Muscle layer of colon (tissue), 2 donors: ENCODE results near the gene SLC35F1.

Experiments used
- H3K27ac ChIP-seq: one replicate; pipeline ENCODE4 v1.7.0; 2013; ENCODE audit warnings: low read depth, mild to moderate bottlenecking, low read length, moderate library complexity
- H3K27me3 ChIP-seq, 2 donors: one replicate each; pipeline ENCODE4 v1.7.0; 2013; ENCODE audit warnings: low read length in 2 of 2, mild to moderate bottlenecking in 2 of 2; ENCODE audit not compliant: insufficient read depth in 2 of 2, control insufficient read depth in 1 of 2
- H3K36me3 ChIP-seq: one replicate; pipeline ENCODE4 v1.7.0; 2013; ENCODE audit warnings: mild to moderate bottlenecking, low read length; ENCODE audit not compliant: insufficient read depth
- H3K4me1 ChIP-seq: one replicate; pipeline ENCODE4 v1.7.0; 2013; ENCODE audit warnings: mild to moderate bottlenecking, low read length; ENCODE audit not compliant: insufficient read depth
- H3K4me3 ChIP-seq, 2 donors: one replicate each; pipeline ENCODE4 v1.7.0; 2013; ENCODE audit warnings: low read length in 2 of 2, low read depth in 1 of 2, mild to moderate bottlenecking in 1 of 2, moderate library complexity in 1 of 2
- H3K9ac ChIP-seq: one replicate; pipeline ENCODE4 v1.7.0; 2013; ENCODE audit warnings: low read length
- H3K9me3 ChIP-seq: one replicate; pipeline ENCODE4 v1.7.0; 2013; ENCODE audit warnings: mild to moderate bottlenecking, low read length
- donor health status: abdominal sarcoma.
- donor health status: Adenocarcinoma of cecum.

The SLC35F1 gene

DNA sequence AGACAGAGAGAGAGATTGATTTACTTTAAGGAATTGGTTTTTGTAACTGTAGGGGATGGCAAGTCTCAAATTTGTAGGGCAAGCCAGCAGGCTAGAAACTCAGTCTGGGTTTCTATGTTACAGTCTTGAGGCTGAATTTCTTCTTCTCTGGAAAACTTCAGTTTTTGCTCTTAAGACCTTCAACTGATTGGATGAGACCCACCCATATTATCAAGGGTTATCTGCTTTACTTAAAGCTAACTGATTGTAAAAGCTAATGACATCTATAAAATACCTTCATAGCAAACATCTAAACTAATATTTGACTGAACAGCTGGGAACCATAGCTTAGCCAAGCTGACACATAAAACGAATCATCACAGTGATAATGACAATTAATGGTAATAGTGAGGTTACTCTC is 22.4 kb downstream of the SLC35F1 start:
- no peaks in the 10 kb centered on the region for H3K9me3 ChIP-seq
- H3K36me3 ChIP-seq: no peaks in the 10 kb centered on the region
- H3K4me3 ChIP-seq: no peak overlapping the region
- H3K4me1 ChIP-seq: no peaks in the 10 kb centered on the region
- no peaks in the 10 kb centered on the region for H3K27me3 ChIP-seq
- no peak overlapping the region for H3K9ac ChIP-seq
- no peak overlapping the region for H3K27ac ChIP-seq

GRCh38 chr6:117930645-117931044 is 23.6 kb downstream of the SLC35F1 start:
- Histone ChIP-seq H3K9ac (no peak overlapping the region), H3K4me1 (no peaks in the 10 kb centered on the region), H3K36me3 (no peaks in the 10 kb centered on the region), H3K4me3 (no peak overlapping the region), H3K27ac (no peak overlapping the region), H3K9me3 (no peaks in the 10 kb centered on the region), H3K27me3 (no peaks in the 10 kb centered on the region)

GRCh38 chr6:117932001-117932400 is 24.9 kb downstream of the SLC35F1 start:
- Histone ChIP-seq H3K27ac (no peak overlapping the region), H3K9ac (no peak overlapping the region), H3K36me3 (no peaks in the 10 kb centered on the region), H3K4me1 (no peaks in the 10 kb centered on the region), H3K27me3 (no peaks in the 10 kb centered on the region), H3K9me3 (no peaks in the 10 kb centered on the region), H3K4me3 (no peak overlapping the region)

- H3K27me3 ChIP-seq: no peaks in the 10 kb centered on the region
- no peaks in the 10 kb centered on the region for H3K36me3 ChIP-seq
- H3K9me3 ChIP-seq: no peaks in the 10 kb centered on the region
- H3K4me1 ChIP-seq: no peaks in the 10 kb centered on the region
- H3K9ac ChIP-seq: no peak overlapping the region
- H3K27ac ChIP-seq: no peak overlapping the region
- no peak overlapping the region for H3K4me3 ChIP-seq
Observed at GRCh38 chr6:117932676-117933075, 25.6 kb downstream of the SLC35F1 start.

DNA sequence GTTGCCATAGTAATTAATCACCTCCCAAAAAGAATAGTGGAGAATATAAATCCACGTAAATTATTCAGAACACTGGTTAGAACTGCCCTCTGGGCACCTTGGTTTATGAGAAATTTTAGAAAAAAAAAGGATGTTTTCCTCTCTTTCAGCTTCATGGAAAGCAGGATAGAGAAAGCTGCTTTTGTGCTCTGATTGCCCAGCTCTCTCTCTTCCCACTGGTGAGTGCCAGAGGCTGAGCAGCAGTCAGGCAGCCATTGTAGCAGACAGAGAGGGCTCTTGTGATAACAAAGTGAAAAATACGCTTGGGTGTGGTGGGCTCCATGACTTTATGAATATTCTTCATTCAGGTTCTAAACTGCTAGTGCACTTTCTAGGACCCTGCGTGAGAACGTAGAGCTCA is 26.4 kb downstream of the SLC35F1 start:
- Histone ChIP-seq H3K27me3 (no peaks in the 10 kb centered on the region), H3K27ac (no peak overlapping the region), H3K9me3 (no peaks in the 10 kb centered on the region), H3K4me3 (no peak overlapping the region), H3K36me3 (no peaks in the 10 kb centered on the region), H3K4me1 (no peaks in the 10 kb centered on the region), H3K9ac (no peak overlapping the region)

DNA sequence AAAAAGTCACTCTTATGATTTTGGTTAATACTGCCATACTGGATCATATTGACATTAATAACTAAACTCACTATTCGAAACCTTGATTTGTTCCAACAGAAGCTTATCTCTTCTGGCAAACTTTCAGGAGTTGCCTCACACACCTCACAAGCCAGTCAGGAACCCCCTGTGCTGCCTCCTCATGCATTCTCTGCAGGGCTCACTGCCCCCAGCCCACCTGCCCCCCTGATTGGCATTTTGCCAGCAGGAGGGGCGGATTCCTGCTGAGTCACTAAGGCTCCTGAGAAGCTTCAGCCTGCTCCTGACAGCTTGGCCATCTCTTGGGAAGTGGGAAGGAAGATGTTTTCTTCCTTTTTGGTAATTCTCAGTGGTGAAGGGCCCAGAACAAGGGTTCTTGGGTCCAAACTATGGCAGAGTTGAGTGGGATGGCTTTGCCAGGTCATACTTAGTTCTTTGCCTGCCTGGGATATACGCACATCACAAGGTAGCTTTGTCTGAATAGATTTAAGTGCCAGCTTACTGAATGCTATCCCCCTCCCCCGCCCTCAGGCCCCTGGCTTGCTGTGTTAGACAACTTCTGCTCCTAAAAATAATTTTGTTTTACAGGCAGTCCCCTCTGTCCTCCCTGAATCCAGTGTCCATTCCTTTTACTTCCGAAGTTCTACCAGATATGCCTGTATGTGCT is 31.4 kb downstream of the SLC35F1 start:
- H3K27me3 ChIP-seq: no peaks in the 10 kb centered on the region
- H3K4me3 ChIP-seq: no peak overlapping the region
- no peak overlapping the region for H3K9ac ChIP-seq
- H3K27ac ChIP-seq: no peak overlapping the region
- H3K9me3 ChIP-seq: no peaks in the 10 kb centered on the region
- no peaks in the 10 kb centered on the region for H3K4me1 ChIP-seq
- H3K36me3 ChIP-seq: no peaks in the 10 kb centered on the region

DNA sequence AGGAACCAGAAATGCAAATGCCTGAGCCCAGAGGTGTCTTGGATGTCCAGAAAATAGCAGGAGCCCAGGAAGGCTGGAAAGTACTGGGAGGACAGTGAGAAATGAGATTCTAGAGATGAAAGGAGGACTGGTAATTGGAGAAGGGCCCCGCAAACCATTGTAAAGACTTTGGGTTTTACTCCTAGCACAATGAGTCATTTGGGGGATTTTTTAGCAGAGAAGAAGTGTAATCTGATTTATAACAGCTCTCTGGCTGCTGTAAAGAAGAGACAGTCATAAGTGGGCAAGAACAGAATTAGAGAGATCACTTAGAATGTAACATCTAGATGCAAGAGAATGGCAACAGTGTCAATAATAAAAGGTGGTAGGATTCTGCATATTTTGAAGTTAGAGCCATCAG is 40.2 kb downstream of the SLC35F1 start:
- H3K9me3 ChIP-seq: no peaks in the 10 kb centered on the region
- no peaks in the 10 kb centered on the region for H3K4me1 ChIP-seq
- H3K27me3 ChIP-seq: no peaks in the 10 kb centered on the region
- no peak overlapping the region for H3K4me3 ChIP-seq
- no peaks in the 10 kb centered on the region for H3K36me3 ChIP-seq
- no peak overlapping the region for H3K9ac ChIP-seq
- no peak overlapping the region for H3K27ac ChIP-seq

GRCh38 chr6:117951783-117952182 is 44.7 kb downstream of the SLC35F1 start:
- Histone ChIP-seq H3K9me3 (no peaks in the 10 kb centered on the region), H3K27ac (no peak overlapping the region), H3K27me3 (no peaks in the 10 kb centered on the region), H3K4me1 (no peaks in the 10 kb centered on the region), H3K36me3 (no peaks in the 10 kb centered on the region), H3K9ac (no peak overlapping the region), H3K4me3 (no peak overlapping the region)

- no peaks in the 10 kb centered on the region for H3K9me3 ChIP-seq
- H3K27ac ChIP-seq: no peak overlapping the region
- no peak overlapping the region for H3K9ac ChIP-seq
- H3K4me1 ChIP-seq: no peaks in the 10 kb centered on the region
- no peak overlapping the region for H3K4me3 ChIP-seq
- H3K27me3 ChIP-seq: no peaks in the 10 kb centered on the region
- no peaks in the 10 kb centered on the region for H3K36me3 ChIP-seq
Observed at GRCh38 chr6:117955684-117956256, 48.7 kb downstream of the SLC35F1 start.

DNA sequence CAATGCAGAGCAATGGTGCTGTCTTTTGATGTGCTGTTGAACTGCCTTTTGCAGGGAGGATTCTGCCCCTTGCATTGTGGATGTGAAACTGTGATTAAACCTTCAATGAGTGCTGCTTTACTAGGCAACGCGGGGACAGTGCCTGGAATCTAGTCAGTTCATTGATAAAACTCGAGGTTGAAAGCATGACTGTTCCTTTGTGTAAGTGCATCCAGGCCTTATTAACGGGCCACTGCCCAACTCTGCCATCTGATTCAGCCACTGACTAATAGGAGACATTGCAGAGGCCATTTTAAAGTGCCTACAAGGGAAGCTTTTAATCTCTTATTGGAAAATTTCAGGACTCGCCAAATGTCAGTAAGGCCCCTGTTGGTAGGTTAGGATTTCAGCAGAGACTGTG is 49.3 kb downstream of the SLC35F1 start:
- no peak overlapping the region for H3K4me3 ChIP-seq
- H3K36me3 ChIP-seq: no peaks in the 10 kb centered on the region
- H3K9ac ChIP-seq: no peak overlapping the region
- no peaks in the 10 kb centered on the region for H3K4me1 ChIP-seq
- no peak overlapping the region for H3K27ac ChIP-seq
- H3K27me3 ChIP-seq: no peaks in the 10 kb centered on the region
- H3K9me3 ChIP-seq: no peaks in the 10 kb centered on the region

GRCh38 chr6:117958536-117958935 is 51.5 kb downstream of the SLC35F1 start:
- Histone ChIP-seq H3K9me3 (no peaks in the 10 kb centered on the region), H3K27ac (no peak overlapping the region)

DNA sequence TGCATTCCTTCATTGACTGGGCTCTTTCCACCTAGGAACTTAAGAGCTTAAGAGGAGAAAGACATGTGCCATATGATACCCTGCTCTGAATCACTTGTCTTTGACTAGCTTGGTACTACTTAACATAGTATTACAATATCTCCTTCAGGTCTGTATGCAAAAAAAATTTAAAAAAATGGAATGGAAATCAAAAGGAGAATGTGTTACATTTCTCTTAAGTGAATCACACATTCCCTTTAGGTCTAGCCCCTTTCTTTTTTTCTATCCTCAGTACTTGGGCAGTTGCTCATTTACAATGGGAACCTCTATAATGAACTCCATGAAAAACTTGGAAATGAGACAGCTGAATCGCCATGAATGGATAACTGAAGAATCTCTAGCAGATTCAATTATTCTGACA is 53.8 kb downstream of the SLC35F1 start:
- Histone ChIP-seq H3K27me3 (peaks cover 0 to 4% of the 10 kb centered on the region in 2 donors), H3K4me1 (no peaks in the 10 kb centered on the region), H3K36me3 (no peaks in the 10 kb centered on the region), H3K27ac (no peak overlapping the region), H3K9me3 (no peaks in the 10 kb centered on the region), H3K9ac (no peak overlapping the region), H3K4me3 (no peak overlapping the region)

More at GRCh38 chr6:117958536-117958935, 51.5 kb downstream of the SLC35F1 start:
- no peak overlapping the region for H3K4me3 ChIP-seq
- no peak overlapping the region for H3K9ac ChIP-seq
- H3K27me3 ChIP-seq: no peaks in the 10 kb centered on the region
- no peaks in the 10 kb centered on the region for H3K4me1 ChIP-seq
- H3K36me3 ChIP-seq: no peaks in the 10 kb centered on the region
